Measurements from ENCODE around the gene BCAS3.

- TF ChIP-seq CTCF (IDR thresholded peaks at IDR 0.05) (no peak), POLR2A (IDR thresholded peaks at IDR 0.05) (no peak)
Measured at GRCh38 chr17:61149106-61149825, 471.6 kb downstream of the BCAS3 start.

Data from heart left ventricle (tissue), 13 donors.